ENCODE results near the gene ABHD16B.

ABHD16B gene

DNA sequence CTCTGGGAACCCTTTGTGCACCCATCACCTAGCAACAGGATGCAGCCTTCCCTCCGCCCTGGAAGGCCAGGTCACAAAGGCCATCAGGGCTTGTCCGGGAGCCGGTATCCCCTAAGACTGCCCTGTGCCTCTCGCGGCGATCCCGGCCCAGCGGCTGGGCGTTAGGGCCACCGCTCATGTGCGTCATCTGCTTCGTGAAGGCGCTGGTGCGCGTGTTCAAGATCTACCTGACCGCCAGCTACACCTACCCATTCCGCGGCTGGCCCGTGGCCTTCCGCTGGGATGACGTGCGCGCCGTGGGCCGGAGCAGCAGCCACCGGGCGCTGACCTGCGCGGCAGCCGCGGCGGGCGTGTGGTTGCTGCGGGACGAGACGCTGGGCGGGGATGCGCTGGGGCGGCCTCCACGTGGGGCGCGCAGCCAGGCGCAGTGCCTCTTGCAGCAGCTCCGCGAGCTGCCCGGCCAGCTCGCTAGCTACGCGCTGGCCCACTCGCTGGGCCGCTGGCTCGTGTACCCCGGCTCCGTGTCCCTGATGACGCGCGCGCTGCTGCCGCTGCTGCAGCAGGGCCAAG, at the start of gene ABHD16B:
Gene ABHD16B, plus strand, starts transcription at position 134 of the 570 bp plus-strand sequence. Its CDS starts 43 bp downstream, at position 177.
- Histone ChIP-seq H3K4me1 (ENCODE audit: insufficient read depth, low read length) (peaks cover 29% of the 10 kb centered on the region), H3K27ac (ENCODE audit: low read length) (no peak within 1 kb of the TSS), H3K9ac (ENCODE audit: low read depth, low read length) (no peak within 1 kb of the TSS; the same call in 1 of the 2 replicates), H3K36me3 (ENCODE audit: insufficient read depth, low read depth, low read length) (0 out of 2 replicates have a peak, but pooled peaks cover 14% of the 10 kb centered on the region), H3K9me3 (ENCODE audit: insufficient read depth, low read depth, low read length) (no peaks in the 10 kb centered on the region), H3K4me3 (ENCODE audit: low read length) (no peak within 1 kb of the TSS), H3K27me3 (ENCODE audit: insufficient read depth, low read length) (no peaks in the 10 kb centered on the region)

DNA sequence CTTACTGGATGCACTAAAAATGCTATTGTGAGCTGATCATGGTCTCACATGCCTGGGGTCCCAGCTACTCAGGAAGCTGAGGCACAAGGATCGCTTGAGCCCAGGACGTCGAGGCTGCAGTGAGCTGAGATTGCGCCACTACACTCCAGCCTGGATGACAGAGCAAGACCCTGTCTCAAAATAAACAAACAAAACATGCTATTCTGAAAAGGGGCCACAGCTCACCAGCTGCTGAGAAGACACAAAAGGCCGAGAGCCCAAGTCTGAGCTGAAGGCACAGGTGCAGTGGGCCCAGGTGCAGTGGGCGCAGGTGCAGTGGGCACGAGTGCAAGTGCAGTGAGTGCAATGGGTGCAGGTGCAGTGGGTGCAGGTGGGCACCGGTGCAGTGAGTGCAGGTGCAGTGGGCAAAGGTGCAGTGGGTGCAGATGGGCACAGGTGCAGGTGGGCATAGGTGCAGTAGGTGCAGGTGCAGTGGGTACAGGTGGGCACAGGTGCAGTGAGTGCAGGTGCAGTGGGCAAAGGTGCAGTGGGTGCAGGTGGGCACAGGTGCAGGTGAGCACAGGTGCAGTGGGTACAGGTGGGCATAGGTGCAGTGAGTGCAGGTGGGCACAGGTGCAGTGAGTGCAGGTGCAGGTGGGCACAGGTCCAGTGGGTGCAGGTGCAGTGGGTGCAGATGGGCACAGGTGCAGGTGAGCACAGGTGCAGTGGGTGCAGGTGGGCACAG, 46.2 kb upstream of the ABHD16B start:
- no peaks in the 10 kb centered on the region for H3K27me3 ChIP-seq (ENCODE audit: insufficient read depth, low read length)
- no peaks in the 10 kb centered on the region for H3K4me1 ChIP-seq (ENCODE audit: insufficient read depth, low read length)
- H3K27ac ChIP-seq (ENCODE audit: low read length), result no peak overlapping the region
- no peak overlapping the region for H3K4me3 ChIP-seq (ENCODE audit: low read length)
- H3K9me3 ChIP-seq (ENCODE audit: insufficient read depth, low read depth, low read length), result no peaks in the 10 kb centered on the region
- no peaks in the 10 kb centered on the region for H3K36me3 ChIP-seq (ENCODE audit: insufficient read depth, low read depth, low read length)
- H3K9ac ChIP-seq (ENCODE audit: low read depth, low read length), result no peak overlapping the region

DNA sequence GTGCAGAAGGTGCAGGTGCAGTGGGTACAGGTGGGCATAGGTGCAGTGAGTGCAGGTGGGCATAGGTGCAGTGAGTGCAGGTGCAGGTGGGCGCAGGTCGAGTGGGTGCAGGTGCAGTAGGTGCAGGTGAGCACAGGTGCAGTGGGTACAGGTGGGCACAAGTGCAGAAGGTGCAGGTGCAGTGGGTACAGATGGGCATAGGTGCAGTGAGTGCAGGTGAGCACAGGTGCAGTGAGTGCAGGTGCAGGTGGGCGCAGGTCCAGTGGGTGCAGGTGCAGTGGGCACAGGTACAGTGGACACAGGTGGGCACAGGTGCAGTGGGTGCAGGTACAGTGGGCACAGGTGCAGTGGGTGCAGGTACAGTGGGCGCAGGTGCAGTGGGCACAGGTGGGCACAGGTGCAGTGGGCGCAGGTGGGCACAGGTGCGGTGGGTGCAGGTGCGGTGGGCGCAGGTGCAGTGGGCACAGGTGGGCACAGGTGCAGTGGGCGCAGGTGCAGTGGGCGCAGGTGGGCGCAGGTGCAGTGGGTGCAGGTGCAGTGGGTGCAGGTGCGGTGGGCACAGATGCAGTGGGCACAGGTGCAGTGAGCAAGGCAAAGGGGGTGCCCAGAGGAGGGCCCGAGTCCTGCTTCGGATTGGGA, 45.6 kb upstream of the ABHD16B start:
- no peaks in the 10 kb centered on the region for H3K36me3 ChIP-seq (ENCODE audit: insufficient read depth, low read depth, low read length)
- H3K4me1 ChIP-seq (ENCODE audit: insufficient read depth, low read length), result no peaks in the 10 kb centered on the region
- no peak overlapping the region for H3K9ac ChIP-seq (ENCODE audit: low read depth, low read length)
- H3K4me3 ChIP-seq (ENCODE audit: low read length), result no peak overlapping the region
- H3K27ac ChIP-seq (ENCODE audit: low read length), result no peak overlapping the region
- no peaks in the 10 kb centered on the region for H3K27me3 ChIP-seq (ENCODE audit: insufficient read depth, low read length)
- H3K9me3 ChIP-seq (ENCODE audit: insufficient read depth, low read depth, low read length), result no peaks in the 10 kb centered on the region

DNA sequence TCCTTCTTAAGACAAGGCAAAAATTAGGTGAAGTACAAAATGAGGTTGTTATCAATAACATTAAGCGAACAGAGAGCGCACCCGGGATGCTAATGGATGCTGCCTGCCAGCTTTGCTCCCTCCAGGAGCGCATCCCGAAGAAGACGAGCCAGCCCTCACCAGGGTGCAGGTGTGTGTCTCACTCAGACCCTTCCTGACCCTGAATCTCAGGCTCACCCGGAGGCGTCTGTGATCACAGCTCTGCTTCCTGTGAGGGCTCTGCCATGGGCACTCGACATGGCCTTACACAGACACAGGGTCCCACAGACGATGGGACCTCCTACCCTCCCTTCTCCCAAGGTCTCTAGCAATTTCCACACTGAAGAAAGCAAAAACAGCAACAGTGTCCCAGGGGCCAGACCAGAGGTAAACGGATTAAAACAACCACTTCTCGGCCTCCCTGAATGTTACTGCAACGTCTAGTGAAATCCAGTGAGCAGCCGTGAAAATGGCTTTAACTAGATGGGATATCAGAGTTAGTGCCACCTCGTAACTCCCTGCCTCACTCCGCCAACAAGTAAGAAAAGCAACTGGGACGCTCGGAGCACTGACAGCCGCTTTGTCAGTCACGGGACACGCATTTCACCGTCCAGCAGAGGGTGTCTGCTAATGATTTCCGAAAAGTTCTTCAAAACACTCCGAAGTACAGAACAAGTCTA, 41.9 kb upstream of the ABHD16B start:
- no peaks in the 10 kb centered on the region for H3K27me3 ChIP-seq (ENCODE audit: insufficient read depth, low read length)
- H3K27ac ChIP-seq (ENCODE audit: low read length), result no peak overlapping the region
- no peak overlapping the region for H3K9ac ChIP-seq (ENCODE audit: low read depth, low read length)
- H3K4me3 ChIP-seq (ENCODE audit: low read length), result no peak overlapping the region
- no peaks in the 10 kb centered on the region for H3K9me3 ChIP-seq (ENCODE audit: insufficient read depth, low read depth, low read length)
- H3K4me1 ChIP-seq (ENCODE audit: insufficient read depth, low read length), result no peaks in the 10 kb centered on the region
- no peaks in the 10 kb centered on the region for H3K36me3 ChIP-seq (ENCODE audit: insufficient read depth, low read depth, low read length)

DNA sequence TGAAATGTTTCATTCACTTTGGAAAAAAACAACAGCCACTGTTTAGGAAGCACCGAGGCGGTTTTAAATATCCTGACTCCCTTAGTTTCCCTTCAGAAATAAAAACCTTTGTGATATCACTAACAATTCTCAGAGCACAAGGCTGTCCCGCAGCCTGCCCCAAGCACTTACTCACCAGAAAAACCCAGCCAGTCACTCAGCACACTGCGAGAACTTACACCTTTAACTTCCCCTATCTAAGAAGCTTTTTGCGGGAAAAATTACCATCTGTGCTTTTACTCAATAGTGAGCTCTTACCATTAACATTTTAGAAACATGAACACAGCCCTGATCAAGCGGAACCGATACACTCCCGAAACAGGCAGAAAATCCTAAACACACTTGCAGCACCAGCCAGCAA, 39.5 kb upstream of the ABHD16B start:
- Histone ChIP-seq H3K27ac (ENCODE audit: low read length) (no peak overlapping the region), H3K4me3 (ENCODE audit: low read length) (no peak overlapping the region), H3K9ac (ENCODE audit: low read depth, low read length) (no peak overlapping the region), H3K36me3 (ENCODE audit: insufficient read depth, low read depth, low read length) (no peaks in the 10 kb centered on the region), H3K9me3 (ENCODE audit: insufficient read depth, low read depth, low read length) (no peaks in the 10 kb centered on the region), H3K27me3 (ENCODE audit: insufficient read depth, low read length) (no peaks in the 10 kb centered on the region), H3K4me1 (ENCODE audit: insufficient read depth, low read length) (no peaks in the 10 kb centered on the region)

DNA sequence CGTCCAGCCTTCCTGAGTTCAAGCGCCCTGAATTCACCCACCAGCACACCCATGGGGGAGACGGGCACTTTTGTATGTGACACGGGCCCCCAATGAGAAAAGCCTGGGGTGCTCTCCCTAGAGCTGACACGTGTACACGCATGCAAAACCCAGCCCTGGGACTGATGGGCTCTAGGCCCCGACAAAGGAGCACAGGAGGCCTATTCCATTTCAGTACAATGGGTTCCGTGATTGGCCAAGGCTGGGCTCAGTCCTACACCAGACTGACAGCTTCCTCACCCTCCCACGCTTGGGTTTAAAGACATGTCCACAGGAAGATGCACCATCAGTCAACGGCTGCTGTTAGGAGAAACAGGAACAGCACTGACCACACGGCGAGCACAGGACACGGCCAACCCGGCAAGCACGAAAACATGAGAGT, 39.0 kb upstream of the ABHD16B start:
- Histone ChIP-seq H3K9me3 (ENCODE audit: insufficient read depth, low read depth, low read length) (no peaks in the 10 kb centered on the region), H3K4me1 (ENCODE audit: insufficient read depth, low read length) (no peaks in the 10 kb centered on the region), H3K9ac (ENCODE audit: low read depth, low read length) (no peak overlapping the region), H3K4me3 (ENCODE audit: low read length) (no peak overlapping the region), H3K27me3 (ENCODE audit: insufficient read depth, low read length) (no peaks in the 10 kb centered on the region), H3K27ac (ENCODE audit: low read length) (no peak overlapping the region), H3K36me3 (ENCODE audit: insufficient read depth, low read depth, low read length) (no peaks in the 10 kb centered on the region)

DNA sequence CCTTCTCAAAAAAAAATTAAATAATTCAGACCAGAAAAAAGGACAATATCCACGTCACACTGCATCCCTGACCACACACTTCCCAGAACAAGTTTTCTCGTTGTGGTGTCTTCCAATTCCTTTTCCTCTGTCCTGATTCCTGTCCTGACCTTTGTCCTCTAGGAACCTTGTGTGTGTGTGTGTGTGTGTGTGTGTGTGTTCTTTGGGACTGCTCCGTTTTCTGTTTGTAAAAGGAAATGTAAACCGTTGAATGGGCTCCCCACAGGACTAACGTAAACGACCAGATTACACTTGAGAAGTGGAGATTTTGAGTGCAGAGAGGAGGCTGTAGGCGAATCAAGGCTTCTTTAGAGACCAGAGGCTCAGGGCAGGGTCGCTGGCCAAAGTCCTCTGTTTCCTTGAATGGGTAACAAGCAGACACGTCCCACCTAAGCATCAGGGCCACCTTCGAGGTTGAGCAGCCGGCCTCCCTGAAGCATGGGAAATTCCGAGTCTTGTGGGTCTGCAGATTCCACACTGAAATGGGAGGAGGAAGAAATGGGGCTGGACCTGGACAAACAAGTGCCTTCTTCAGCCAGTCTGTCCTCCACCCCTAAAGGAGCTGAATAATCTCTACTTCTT, 37.5 kb upstream of the ABHD16B start:
- H3K9ac ChIP-seq (ENCODE audit: low read depth, low read length), result no peak overlapping the region
- no peaks in the 10 kb centered on the region for H3K4me1 ChIP-seq (ENCODE audit: insufficient read depth, low read length)
- H3K36me3 ChIP-seq (ENCODE audit: insufficient read depth, low read depth, low read length), result no peaks in the 10 kb centered on the region
- no peaks in the 10 kb centered on the region for H3K9me3 ChIP-seq (ENCODE audit: insufficient read depth, low read depth, low read length)
- no peak overlapping the region for H3K27ac ChIP-seq (ENCODE audit: low read length)
- H3K4me3 ChIP-seq (ENCODE audit: low read length), result no peak overlapping the region
- peaks cover 10% of the 10 kb centered on the region for H3K27me3 ChIP-seq (ENCODE audit: insufficient read depth, low read length)

DNA sequence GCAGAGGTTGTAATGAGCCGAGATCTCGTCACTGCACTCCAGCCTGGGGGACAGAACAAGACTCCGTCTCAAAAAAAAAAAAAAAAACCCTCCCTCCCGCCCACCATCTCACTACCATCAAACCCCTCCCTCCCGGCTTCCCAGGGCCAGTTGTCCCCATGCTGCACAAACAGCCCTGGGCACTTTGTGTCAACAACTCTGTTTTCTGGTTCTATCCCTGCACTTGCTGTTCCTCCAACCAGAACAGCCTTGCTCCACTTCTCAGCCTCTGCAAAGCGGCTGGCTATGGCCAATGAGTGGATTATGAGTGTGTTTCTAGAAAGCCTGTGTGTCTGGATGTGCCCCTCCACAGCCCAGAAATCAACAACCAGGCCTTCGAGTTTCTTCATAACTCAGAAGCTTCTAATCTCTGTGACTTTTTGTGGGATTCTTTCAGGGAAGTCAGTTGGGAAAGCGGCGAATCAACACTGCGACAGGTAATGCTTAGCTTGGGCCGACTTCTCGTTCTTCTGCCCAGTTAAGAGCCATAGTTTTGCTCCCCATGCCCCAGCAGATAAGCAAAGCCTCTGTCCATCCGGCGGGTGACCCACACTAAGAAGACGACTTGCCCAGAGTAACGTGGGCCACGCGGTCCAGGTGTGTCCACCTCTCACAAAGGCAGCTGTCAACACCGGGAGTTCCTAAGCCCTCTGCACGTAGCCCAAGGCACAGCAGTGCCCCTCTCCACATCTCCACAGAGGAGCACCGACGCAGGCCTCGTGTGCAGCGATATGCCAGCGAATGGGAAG, 35.8 kb upstream of the ABHD16B start:
- H3K4me1 ChIP-seq (ENCODE audit: insufficient read depth, low read length), result 0 out of 2 replicates have a peak, but pooled peaks cover 7% of the 10 kb centered on the region
- H3K9ac ChIP-seq (ENCODE audit: low read depth, low read length), result no peak overlapping the region
- no peak overlapping the region for H3K27ac ChIP-seq (ENCODE audit: low read length)
- peaks cover 24% of the 10 kb centered on the region for H3K27me3 ChIP-seq (ENCODE audit: insufficient read depth, low read length)
- H3K36me3 ChIP-seq (ENCODE audit: insufficient read depth, low read depth, low read length), result no peaks in the 10 kb centered on the region
- no peak overlapping the region for H3K4me3 ChIP-seq (ENCODE audit: low read length)
- H3K9me3 ChIP-seq (ENCODE audit: insufficient read depth, low read depth, low read length), result no peaks in the 10 kb centered on the region

DNA sequence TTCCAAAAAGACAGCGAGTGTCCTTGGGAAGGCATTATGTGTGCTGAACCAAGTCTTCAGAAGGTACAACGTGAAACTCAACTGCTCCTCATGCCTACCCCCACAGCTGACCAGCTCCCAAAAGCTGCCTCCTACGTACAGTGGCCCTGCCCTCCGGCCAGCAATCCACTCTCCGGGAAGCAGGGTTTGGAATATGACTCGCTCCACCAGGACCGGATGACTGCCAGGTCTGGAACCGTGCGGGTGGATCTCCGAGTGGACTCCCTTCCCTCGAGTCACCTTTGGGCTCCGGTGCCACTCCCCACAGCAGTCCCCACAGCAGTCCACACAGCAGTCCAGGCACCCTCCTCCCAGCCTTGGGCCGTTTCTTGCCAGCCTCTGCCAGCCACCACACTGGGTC, 34.5 kb upstream of the ABHD16B start:
- Histone ChIP-seq H3K9me3 (ENCODE audit: insufficient read depth, low read depth, low read length) (no peaks in the 10 kb centered on the region), H3K4me1 (ENCODE audit: insufficient read depth, low read length) (0 out of 2 replicates have a peak, but pooled peaks cover 7% of the 10 kb centered on the region), H3K36me3 (ENCODE audit: insufficient read depth, low read depth, low read length) (no peaks in the 10 kb centered on the region), H3K27me3 (ENCODE audit: insufficient read depth, low read length) (peaks cover 29% of the 10 kb centered on the region), H3K4me3 (ENCODE audit: low read length) (no peak overlapping the region), H3K9ac (ENCODE audit: low read depth, low read length) (no peak overlapping the region), H3K27ac (ENCODE audit: low read length) (no peak overlapping the region)

DNA sequence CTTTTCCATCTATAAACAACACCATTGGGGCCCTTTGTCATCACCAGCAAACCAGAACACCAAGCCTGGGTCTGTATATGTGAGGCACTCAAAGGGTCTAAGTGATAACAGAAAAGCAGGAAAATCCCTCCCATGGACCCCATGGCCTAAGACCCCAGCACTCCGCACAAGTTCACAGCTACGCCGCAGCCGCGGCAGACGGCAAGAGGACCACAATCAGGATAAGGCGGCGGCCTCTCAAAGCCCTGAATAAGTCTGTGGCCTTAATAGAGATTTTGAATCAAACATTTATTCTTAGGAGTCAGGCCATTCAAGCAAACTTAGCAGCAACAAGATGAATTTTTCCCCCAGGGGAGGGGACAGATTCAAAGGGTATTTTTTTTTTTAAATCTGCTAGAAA, 33.2 kb upstream of the ABHD16B start:
- H3K27me3 ChIP-seq (ENCODE audit: insufficient read depth, low read length), result peaks cover 43% of the 10 kb centered on the region
- H3K36me3 ChIP-seq (ENCODE audit: insufficient read depth, low read depth, low read length), result no peaks in the 10 kb centered on the region
- H3K4me3 ChIP-seq (ENCODE audit: low read length), result no peak overlapping the region
- 0 out of 2 replicates have a peak, but pooled peaks cover 7% of the 10 kb centered on the region for H3K4me1 ChIP-seq (ENCODE audit: insufficient read depth, low read length)
- H3K9me3 ChIP-seq (ENCODE audit: insufficient read depth, low read depth, low read length), result no peaks in the 10 kb centered on the region
- H3K9ac ChIP-seq (ENCODE audit: low read depth, low read length), result no peak overlapping the region
- no peak overlapping the region for H3K27ac ChIP-seq (ENCODE audit: low read length)

DNA sequence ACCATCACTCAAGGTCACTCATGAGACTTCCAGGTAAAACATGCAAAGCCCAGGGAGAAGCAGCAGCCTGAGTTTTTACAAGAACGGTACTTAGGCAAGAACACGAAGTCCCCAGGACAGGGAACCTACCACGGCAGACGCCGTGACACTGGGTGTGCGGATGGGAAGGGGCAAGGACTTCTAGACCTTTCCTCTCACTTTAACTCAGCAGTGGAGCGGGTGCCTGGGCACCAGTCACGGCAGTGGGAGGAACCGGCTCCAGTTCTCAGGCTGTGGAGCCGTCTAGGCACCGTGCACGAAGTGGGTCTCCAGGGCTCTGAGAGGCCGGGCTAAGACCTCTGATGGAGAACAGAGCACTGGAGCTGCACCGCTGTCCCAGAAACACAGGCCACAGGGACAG, 32.8 kb upstream of the ABHD16B start:
- Histone ChIP-seq H3K9ac (ENCODE audit: low read depth, low read length) (no peak overlapping the region), H3K27ac (ENCODE audit: low read length) (no peak overlapping the region), H3K27me3 (ENCODE audit: insufficient read depth, low read length) (peaks cover 47% of the 10 kb centered on the region), H3K36me3 (ENCODE audit: insufficient read depth, low read depth, low read length) (no peaks in the 10 kb centered on the region), H3K9me3 (ENCODE audit: insufficient read depth, low read depth, low read length) (no peaks in the 10 kb centered on the region), H3K4me3 (ENCODE audit: low read length) (no peak overlapping the region), H3K4me1 (ENCODE audit: insufficient read depth, low read length) (0 out of 2 replicates have a peak, but pooled peaks cover 7% of the 10 kb centered on the region)
